ENCODE results near the gene ITGB4.

The ITGB4 gene

DNA sequence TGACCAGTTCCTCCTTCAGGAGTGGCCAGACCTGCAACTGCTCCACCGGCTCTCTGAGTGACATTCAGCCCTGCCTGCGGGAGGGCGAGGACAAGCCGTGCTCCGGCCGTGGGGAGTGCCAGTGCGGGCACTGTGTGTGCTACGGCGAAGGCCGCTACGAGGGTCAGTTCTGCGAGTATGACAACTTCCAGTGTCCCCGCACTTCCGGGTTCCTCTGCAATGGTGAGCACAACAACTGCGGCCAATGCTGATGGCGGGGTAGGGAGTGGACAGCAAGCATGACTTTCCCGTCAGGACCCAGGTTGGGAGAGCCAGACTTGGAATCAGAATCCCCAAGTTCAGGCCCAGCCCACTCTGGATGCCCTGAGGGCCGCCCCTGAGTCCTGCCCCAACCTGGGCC is 12.2 kb downstream of the ITGB4 start:
- no peak for DNase-seq

DNA sequence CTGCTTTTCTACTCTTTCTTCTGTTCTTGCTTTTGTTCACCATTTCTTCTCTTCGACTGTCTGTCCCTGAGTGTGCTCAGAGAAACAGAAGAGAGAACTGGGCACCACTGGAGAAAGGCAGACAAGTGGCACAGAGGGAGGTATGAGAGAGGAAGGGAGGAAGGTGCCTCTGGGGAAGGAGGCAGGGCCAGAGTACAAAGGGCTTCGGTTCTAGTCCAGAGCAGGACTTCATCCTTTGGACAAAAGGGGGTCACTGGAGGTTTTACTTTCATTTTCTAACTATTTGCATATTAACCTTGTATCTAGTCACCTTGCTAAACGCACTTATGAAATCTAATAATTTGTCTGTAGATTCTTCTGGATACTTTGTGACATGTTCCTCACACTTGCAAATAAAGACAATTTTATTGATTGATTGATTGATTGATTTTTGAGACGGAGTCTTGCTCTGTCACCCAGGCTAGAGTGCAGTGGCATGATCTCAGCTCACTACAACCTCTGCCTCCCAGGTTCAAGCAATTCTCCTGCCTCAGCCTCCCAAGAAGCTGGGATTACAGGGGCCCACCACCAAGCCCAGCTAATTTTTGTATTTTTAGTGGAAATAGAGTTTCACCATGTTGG is 13.5 kb downstream of the ITGB4 start:
- DNase-seq, result no peak

GRCh38 chr17:75736173-75736835 is 15.0 kb downstream of the ITGB4 start:
- no peak for DNase-seq

GRCh38 chr17:75737133-75737962 is 16.1 kb downstream of the ITGB4 start:
- DNase-seq, result no peak

- no peak for DNase-seq
These were observed 17.1 kb downstream of the ITGB4 start for GRCh38 chr17:75738218-75738802.

DNA sequence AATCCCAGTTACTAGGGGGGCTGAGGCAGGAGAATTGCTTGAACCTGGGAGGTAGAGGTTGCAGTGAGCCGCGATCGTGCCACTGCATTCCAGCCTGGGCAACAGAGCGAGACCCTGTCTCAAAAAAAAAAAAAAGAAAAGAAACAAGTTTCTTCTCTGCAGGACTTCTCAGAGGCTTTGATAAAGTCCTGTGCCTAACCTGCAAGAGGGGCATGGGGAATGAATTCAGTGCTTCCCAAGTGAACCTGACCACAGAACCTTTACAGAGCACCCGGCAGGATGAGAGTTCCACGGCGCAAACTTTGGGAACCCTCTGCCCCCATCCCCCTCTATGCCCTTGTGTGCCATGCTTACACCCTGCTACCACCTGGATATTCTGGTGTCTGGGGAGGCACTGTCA is 17.9 kb downstream of the ITGB4 start:
- no peak for DNase-seq

- DNase-seq, result no peak
These were observed 18.5 kb downstream of the ITGB4 start for GRCh38 chr17:75739801-75740200.

DNA sequence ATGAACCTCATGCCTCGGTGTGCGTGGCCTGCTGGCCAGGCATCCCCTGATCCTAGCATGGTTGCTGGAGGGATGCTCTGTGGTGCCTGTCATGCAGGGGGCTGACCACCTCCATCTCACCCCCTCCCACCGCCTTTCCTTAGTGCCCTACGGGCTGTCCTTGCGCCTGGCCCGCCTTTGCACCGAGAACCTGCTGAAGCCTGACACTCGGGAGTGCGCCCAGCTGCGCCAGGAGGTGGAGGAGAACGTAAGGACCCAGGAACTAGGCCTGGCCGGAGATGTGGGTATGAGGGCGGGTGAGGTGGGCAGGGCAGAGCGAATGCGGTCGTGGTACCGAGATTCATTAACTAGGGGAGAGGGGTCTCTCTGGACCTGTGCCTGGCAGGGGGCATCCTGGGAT is 19.0 kb downstream of the ITGB4 start:
- DNase-seq, result no peak

- no peak for DNase-seq
These were observed 19.4 kb downstream of the ITGB4 start for GRCh38 chr17:75740631-75741077.

GRCh38 chr17:75742337-75742736 is 21.1 kb downstream of the ITGB4 start:
- DNase-seq, result no peak

GRCh38 chr17:75743625-75744206 is 22.5 kb downstream of the ITGB4 start:
- no peak for DNase-seq

GRCh38 chr17:75748706-75749105 is 27.4 kb downstream of the ITGB4 start:
- DNase-seq, result no peak

GRCh38 chr17:75749545-75750389 is 28.5 kb downstream of the ITGB4 start:
- peak in 1 of 2 experiments; percentile 60 for DNase-seq

DNA sequence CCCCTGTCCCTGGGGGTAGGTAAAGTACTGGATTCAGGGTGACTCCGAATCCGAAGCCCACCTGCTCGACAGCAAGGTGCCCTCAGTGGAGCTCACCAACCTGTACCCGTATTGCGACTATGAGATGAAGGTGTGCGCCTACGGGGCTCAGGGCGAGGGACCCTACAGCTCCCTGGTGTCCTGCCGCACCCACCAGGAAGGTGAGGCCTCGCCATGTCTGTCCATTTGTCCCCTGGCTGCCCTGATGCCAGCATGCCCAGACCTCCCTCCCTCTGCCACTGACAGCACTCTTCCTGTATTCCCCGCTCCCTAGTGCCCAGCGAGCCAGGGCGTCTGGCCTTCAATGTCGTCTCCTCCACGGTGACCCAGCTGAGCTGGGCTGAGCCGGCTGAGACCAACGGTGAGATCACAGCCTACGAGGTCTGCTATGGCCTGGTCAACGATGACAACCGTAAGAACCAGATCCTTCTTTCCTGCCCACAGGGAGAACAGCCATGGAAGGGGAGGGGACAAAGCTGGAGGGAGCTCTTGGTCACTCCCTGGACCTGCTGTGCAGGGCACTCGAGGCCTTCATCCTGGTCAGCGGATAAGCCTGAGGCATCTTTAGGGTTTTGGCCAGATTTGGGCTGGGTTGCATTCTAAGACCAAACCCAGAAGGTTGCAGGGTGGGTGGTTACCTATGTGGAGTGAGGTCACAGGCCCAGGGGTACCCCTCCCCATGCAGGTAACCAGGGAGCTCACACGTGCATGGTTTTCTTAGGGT is 29.6 kb downstream of the ITGB4 start:
- DNase-seq, result no peak

- no peak for DNase-seq
These were observed 30.6 kb downstream of the ITGB4 start for GRCh38 chr17:75751676-75752404.

DNA sequence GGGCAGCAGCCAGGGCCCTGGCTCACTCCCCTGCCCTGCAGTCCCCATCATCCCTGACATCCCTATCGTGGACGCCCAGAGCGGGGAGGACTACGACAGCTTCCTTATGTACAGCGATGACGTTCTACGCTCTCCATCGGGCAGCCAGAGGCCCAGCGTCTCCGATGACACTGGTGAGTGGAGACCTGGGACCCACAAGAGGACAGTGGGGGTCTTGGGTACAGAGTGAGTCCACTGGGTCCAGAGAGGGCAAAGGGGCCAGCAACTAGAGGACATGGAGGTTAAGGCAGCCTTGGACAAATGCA is 31.1 kb downstream of the ITGB4 start:
- no peak for DNase-seq

DNA sequence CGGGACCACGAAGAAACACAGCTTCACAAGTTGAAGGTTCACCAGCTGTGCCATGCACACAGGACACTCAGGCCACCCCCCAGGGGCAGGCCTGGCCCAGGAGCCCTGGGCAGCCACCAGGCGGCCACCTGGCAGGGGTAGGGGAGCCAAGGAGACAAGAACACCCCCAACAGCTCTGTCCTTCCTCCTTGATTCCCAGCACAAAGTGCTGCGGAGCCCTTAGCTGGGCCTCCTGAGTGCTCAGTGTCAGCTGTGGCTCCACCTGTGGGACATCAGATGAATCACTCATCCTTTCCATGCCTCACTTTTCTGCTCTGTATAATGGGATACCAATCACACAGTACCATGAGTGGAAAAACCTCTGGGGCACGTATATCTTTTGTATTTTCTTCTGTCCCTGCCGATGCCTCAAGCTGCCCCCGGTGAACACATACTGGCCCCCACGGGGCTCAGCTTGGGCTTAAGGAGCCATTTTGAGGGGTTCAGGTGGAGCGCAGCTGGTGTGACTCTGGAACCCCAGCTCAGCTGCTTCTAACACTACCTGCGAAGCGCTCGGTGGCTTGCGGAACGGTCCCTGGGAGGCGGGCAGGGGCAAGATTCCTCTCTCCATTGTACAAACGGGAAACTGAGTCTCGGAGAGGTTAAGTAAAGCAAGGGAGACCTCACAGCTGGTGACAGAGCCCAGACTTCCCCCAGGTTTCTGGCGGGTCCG is 31.7 kb downstream of the ITGB4 start:
- no peak for DNase-seq

DNA sequence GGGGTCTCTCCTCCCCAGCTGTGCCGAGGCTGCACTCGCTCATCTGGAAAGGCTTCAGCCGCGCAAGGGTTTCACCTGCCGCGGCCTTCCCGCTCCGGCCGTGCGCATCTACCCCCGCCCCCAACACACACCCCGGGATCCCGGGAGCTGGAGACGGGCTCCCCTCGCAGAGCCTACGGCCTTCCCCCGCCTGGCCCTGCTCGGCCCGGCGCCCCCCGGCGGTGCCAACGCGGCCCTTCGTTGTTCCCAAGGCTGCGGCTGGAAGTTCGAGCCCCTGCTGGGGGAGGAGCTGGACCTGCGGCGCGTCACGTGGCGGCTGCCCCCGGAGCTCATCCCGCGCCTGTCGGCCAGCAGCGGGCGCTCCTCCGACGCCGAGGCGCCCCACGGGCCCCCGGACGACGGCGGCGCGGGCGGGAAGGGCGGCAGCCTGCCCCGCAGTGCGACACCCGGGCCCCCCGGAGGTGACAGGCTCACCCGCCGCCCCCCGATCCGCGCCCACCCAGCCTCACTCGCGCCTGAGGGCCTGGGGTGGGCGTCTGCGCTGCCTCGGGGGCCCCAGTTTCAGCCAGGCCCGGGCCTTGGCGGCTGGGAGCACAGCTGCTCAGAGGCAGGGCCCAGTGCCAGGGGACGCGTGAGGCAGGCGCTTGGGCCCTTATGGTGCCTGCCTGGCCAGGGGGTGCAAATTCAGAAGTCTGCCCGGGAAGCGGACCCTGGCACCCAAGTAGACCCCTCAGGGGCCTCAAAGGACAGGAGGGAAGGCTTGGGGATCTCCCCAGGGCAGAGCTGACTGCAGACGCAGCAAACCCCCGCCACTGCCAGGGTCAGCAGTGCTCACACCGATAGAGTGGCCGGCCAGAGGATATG is 32.5 kb downstream of the ITGB4 start:
- DNase-seq, result no peak
